Muscle layer of duodenum (tissue), 2 donors: ENCODE results near the gene CFD.

ENCODE experiments used
- H3K27ac ChIP-seq: one replicate; pipeline ENCODE4 v1.7.0; 2013; ENCODE audit warnings: mild to moderate bottlenecking, low read length
- H3K27me3 ChIP-seq: one replicate; pipeline ENCODE4 v1.7.0; 2013; ENCODE audit warnings: low read depth, mild to moderate bottlenecking, control low read depth, low read length
- H3K36me3 ChIP-seq, 2 donors: one replicate each; pipeline ENCODE4 v1.7.0; 2013; ENCODE audit warnings: low read length in 2 of 2, control low read depth in 1 of 2, mild to moderate bottlenecking in 1 of 2; ENCODE audit not compliant: insufficient read depth in 2 of 2, control insufficient read depth in 1 of 2
- H3K4me1 ChIP-seq, 2 donors: one replicate each; pipeline ENCODE4 v1.7.0; 2013; ENCODE audit warnings: low read length in 2 of 2, mild to moderate bottlenecking in 2 of 2, control low read depth in 1 of 2, moderate library complexity in 1 of 2; ENCODE audit not compliant: insufficient read depth in 2 of 2, control insufficient read depth in 1 of 2
- H3K4me3 ChIP-seq, 2 donors: one replicate each; pipeline ENCODE4 v1.7.0; 2013; ENCODE audit warnings: low read length in 2 of 2, low read depth in 1 of 2, mild to moderate bottlenecking in 1 of 2
- H3K9me3 ChIP-seq, 2 donors: one replicate each; pipeline ENCODE4 v1.7.0; 2013; ENCODE audit warnings: low read length in 2 of 2, control low read depth in 1 of 2, mild to moderate bottlenecking in 1 of 2; ENCODE audit not compliant: control insufficient read depth in 1 of 2
- donor health status: healthy.

CFD gene

GRCh38 chr19:899336-900042, 40.0 kb downstream of the CFD start:
- no peak overlapping the region for H3K27ac ChIP-seq

GRCh38 chr19:900043-900301, 40.5 kb downstream of the CFD start:
- no peak overlapping the region for H3K27ac ChIP-seq
- H3K27me3 ChIP-seq = no peaks in the 10 kb centered on the region
- H3K9me3 ChIP-seq = no peaks in the 10 kb centered on the region
- H3K4me3 ChIP-seq = no peak overlapping the region
- H3K4me1 ChIP-seq = no peaks in the 10 kb centered on the region
- peaks cover 0 to 28% of the 10 kb centered on the region in 2 donors for H3K36me3 ChIP-seq

More at GRCh38 chr19:899336-900042, 40.0 kb downstream of the CFD start:
- Histone ChIP-seq H3K4me3 (no peak overlapping the region), H3K36me3 (peaks cover 0 to 28% of the 10 kb centered on the region in 2 donors), H3K4me1 (no peaks in the 10 kb centered on the region), H3K27me3 (no peaks in the 10 kb centered on the region), H3K9me3 (no peaks in the 10 kb centered on the region)

DNA sequence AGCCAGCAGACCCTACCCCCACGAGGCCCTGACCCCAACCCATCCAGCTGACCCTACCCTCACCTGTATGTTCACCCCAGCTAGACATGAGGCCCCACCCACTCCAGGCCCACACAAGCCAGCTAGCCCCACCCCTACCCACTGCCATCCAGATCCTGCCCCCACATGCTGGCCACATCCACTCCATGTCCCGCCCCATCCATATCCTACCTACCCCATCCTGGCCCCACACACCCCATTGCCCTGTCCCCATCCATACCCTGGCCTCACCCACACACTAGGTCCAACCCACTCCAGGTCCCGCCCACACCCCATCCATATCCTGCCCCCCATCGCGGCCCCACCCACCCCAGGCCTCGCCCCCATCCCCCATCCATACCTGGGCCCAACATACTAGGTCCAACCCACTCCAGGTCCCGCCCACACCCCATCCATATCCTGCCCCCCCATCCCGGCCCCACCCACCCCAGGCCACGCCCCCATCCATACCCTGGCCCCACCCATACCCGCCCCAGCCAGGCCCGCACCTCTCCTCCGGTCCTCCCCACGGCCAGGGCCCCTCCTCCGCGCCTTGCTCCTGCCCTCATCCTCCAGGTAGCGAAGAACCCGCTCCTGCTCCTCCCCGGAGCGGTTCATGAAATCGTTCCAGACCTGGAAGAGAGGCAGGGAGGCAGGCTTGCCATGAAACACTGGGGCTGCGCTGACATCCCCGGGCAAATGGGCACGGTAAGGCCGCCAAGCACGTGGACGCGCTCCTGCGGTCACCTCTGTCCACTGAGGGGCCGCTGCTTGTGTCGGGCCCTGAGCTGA, 41.0 kb downstream of the CFD start:
- Histone ChIP-seq H3K4me1 (no peaks in the 10 kb centered on the region), H3K27me3 (no peaks in the 10 kb centered on the region), H3K27ac (no peak overlapping the region), H3K9me3 (no peaks in the 10 kb centered on the region), H3K4me3 (no peak overlapping the region), H3K36me3 (peaks cover 0 to 28% of the 10 kb centered on the region in 2 donors)

DNA sequence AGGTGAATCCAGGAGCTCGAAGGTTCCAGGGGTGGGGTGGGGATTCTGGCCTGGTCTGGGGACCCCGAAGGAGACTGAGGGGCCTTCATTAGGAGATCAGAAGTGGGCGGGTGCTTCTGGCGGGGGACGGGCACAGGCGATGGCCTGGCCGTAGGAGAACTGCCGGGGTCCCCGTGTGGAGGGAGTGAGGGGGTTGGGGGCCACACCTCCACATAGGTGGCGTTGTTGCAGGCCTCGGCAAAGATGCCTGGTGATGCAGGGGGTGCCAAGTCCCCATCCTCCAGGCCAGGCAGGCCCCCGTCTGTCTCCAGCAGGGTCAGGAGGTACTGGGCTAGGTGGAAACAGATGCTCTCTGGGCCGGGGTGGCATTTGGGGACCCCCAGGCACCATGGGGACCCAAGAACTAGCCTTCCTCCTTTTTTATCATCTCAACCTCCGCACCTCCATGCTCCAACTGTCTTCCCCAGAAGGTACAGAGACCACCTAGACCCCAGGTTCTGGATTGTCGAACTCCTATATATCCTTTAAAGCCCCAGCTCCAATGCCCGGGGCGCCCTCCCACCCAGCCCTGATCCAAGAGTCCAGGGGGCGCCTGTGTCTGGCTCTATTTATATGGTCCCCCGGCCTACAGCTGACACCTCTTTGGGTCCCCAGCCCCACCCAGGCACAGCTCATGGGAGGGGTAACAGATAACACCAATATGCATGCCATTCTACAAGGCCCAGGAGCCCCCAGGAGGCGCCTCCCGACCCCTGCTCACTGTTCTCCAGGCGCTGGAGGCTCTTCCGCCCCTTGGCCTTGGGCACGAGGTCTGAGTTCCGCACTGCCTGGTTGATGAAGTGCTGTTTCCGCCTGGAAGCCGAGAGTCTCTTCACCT, 42.0 kb downstream of the CFD start:
- no peak overlapping the region for H3K4me3 ChIP-seq
- peaks cover 0 to 28% of the 10 kb centered on the region in 2 donors for H3K36me3 ChIP-seq
- H3K9me3 ChIP-seq = no peaks in the 10 kb centered on the region
- no peaks in the 10 kb centered on the region for H3K27me3 ChIP-seq
- H3K27ac ChIP-seq = no peak overlapping the region
- H3K4me1 ChIP-seq = no peaks in the 10 kb centered on the region

DNA sequence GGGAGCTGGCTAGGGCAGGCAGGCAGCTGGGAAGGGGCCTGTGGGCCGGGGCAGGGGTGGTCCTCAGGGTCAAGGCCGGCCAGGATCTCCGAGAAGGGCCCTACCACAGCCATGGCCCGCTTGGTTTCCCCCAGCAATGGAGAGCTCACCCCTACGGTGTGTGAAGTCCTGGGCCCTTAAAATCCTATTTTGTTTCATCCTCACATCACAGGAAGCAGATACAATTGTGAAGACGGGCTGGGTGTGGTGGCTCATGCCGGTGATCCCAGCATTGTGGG, 42.6 kb downstream of the CFD start:
- H3K4me3 ChIP-seq = no peak overlapping the region
- H3K27me3 ChIP-seq = no peaks in the 10 kb centered on the region
- no peaks in the 10 kb centered on the region for H3K4me1 ChIP-seq
- peaks cover 0 to 26% of the 10 kb centered on the region in 2 donors for H3K36me3 ChIP-seq
- H3K9me3 ChIP-seq = no peaks in the 10 kb centered on the region
- no peak overlapping the region for H3K27ac ChIP-seq

DNA sequence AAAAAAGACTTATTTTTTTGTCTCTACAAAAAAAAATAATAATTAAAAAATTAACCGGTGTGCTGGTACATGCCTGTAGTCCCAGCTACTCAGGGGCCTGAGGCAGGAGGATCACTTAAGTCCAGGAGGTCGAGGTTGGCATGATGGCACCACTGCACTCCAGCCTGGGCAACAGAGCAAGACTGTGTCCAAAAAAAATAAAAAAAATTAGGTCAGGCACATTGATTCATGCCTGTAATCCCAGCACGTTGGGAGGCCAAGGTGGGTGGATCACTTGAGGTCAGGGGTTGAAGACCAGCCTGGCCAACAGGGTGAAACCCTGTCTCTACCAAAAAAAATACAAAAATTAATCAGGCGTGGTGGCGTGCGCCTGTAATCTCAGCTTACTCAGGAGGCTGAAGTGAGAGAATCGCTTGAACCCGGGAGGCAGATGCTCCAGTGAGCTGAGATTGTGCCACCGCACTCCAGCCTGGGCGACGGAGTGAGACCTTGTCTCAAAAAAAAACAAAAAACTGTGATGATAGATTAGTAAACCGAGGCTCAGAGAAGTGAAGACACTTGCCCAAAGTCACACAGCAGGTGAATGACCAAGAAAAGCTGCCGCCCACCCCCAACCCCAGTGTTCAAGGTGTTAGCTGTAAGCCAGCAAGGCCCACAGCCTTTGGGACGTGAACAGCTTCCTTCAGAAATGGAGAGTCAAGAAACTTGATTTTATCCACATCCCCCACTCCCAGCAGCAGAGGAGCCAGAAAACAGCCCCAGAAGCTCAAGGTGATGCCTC, 43.2 kb downstream of the CFD start:
- Histone ChIP-seq H3K4me1 (no peaks in the 10 kb centered on the region), H3K36me3 (peaks cover 0 to 20% of the 10 kb centered on the region in 2 donors), H3K4me3 (no peak overlapping the region), H3K27ac (no peak overlapping the region), H3K9me3 (no peaks in the 10 kb centered on the region), H3K27me3 (no peaks in the 10 kb centered on the region)

- H3K27me3 ChIP-seq = no peaks in the 10 kb centered on the region
- H3K9me3 ChIP-seq = no peaks in the 10 kb centered on the region
- peaks cover 0 to 19% of the 10 kb centered on the region in 2 donors for H3K36me3 ChIP-seq
- H3K4me3 ChIP-seq = no peak overlapping the region
- H3K27ac ChIP-seq = no peak overlapping the region
- H3K4me1 ChIP-seq = no peaks in the 10 kb centered on the region
Observed at GRCh38 chr19:903266-903797, 43.9 kb downstream of the CFD start.

DNA sequence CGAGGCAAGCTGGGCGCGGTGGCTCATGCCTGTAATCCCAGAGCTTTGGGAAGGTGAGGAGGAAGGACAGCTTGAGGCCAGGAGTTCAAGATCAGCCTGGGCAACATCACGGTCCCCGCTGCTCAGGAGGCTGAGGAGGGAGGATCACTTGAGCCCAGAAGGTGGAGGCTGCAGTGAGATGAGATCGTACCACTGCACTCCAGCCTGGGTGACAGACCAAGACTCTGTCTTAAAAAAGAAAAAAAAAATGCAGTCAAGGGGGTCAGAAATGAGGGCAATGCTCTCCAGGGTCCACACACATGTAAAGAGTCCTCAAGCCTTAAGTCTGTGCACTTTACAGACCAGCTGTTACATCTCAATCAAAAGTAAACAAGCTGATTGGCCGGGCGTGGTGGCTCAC, 45.1 kb downstream of the CFD start:
- Histone ChIP-seq H3K4me3 (no peak overlapping the region), H3K4me1 (peaks cover 0 to 2% of the 10 kb centered on the region in 2 donors), H3K9me3 (no peaks in the 10 kb centered on the region), H3K27ac (no peak overlapping the region), H3K27me3 (no peaks in the 10 kb centered on the region), H3K36me3 (peaks cover 0 to 8% of the 10 kb centered on the region in 2 donors)

- Histone ChIP-seq H3K27me3 (no peaks in the 10 kb centered on the region), H3K9me3 (no peaks in the 10 kb centered on the region), H3K27ac (no peak overlapping the region), H3K4me3 (no peak overlapping the region), H3K4me1 (peaks cover 0 to 4% of the 10 kb centered on the region in 2 donors), H3K36me3 (peaks cover 0 to 4% of the 10 kb centered on the region in 2 donors)
Observed at GRCh38 chr19:906480-906879, 47.0 kb downstream of the CFD start.

GRCh38 chr19:907183-907853, 47.9 kb downstream of the CFD start:
- Histone ChIP-seq H3K4me1 (peaks cover 0 to 7% of the 10 kb centered on the region in 2 donors), H3K36me3 (no peaks in the 10 kb centered on the region), H3K27ac (no peak overlapping the region), H3K27me3 (no peaks in the 10 kb centered on the region), H3K4me3 (no peak overlapping the region), H3K9me3 (no peaks in the 10 kb centered on the region)
